KMS-11 (cell line): ENCODE results near the gene ZNF423.
A peak's percentile ranks its signal among the peaks of the same experiment; 100 is the strongest.

ENCODE experiments used
- H2AFZ ChIP-seq: fragments of 200-600 bp; sonication (generic); 2 replicates; pipeline ENCODE4 v1.6.1; 2016; ENCODE audit warnings: antibody characterized with exemption, mixed run types, low read depth
- H3K27ac ChIP-seq: fragments of 200-600 bp; sonication (generic); 2 replicates; pipeline ENCODE4 v1.6.1; 2016; ENCODE audit warnings: mild to moderate bottlenecking, mixed run types
- H3K27me3 ChIP-seq: fragments of 200-600 bp; sonication (generic); 2 replicates; pipeline ENCODE4 v1.6.1; 2017; ENCODE audit warnings: mild to moderate bottlenecking, low read depth, mixed run types, moderate library complexity; ENCODE audit not compliant: insufficient read depth
- H3K36me3 ChIP-seq: fragments of 200-600 bp; sonication (generic); 2 replicates; pipeline ENCODE4 v1.6.1; 2017; ENCODE audit warnings: mild to moderate bottlenecking, mixed run types; ENCODE audit not compliant: insufficient read depth
- H3K4me1 ChIP-seq: fragments of 200-600 bp; sonication (generic); 2 replicates; pipeline ENCODE4 v1.6.1; 2016; ENCODE audit warnings: mild to moderate bottlenecking, low read depth, mixed run types; ENCODE audit not compliant: poor library complexity, severe bottlenecking
- H3K4me2 ChIP-seq: fragments of 200-600 bp; sonication (generic); 2 replicates; pipeline ENCODE4 v1.7.0; 2016; ENCODE audit warnings: mild to moderate bottlenecking, mixed run types
- H3K4me3 ChIP-seq: fragments of 200-600 bp; sonication (generic); IDR thresholded peaks from 2 replicates; pipeline ENCODE4 v1.6.1; 2017; ENCODE audit warnings: low read depth, low read length, mixed read lengths; ENCODE audit not compliant: insufficient read depth
- H3K79me2 ChIP-seq: fragments of 200-600 bp; sonication (generic); 2 replicates; pipeline ENCODE4 v1.6.1; 2016; ENCODE audit warnings: low read depth, mixed run types; ENCODE audit not compliant: insufficient read depth
- H3K9ac ChIP-seq: fragments of 200-600 bp; sonication (generic); 2 replicates; pipeline ENCODE4 v1.6.1; 2016; ENCODE audit warnings: mild to moderate bottlenecking, mixed run types
- H4K20me1 ChIP-seq: fragments of 200-600 bp; sonication (generic); 2 replicates; pipeline ENCODE4 v1.6.1; 2016; ENCODE audit warnings: mild to moderate bottlenecking, mixed run types; ENCODE audit not compliant: insufficient read depth
- CTCF ChIP-seq: fragments of 200-600 bp; sonication (generic); conservative IDR thresholded peaks from 2 replicates; pipeline ENCODE4 v1.6.1; 2017; ENCODE audit warnings: low read depth, mild to moderate bottlenecking, antibody characterized with exemption, low read length, moderate library complexity, mixed read lengths

ZNF423 gene

GRCh38 chr16:49493836-49494235 is 362.1 kb downstream of the ZNF423 start:
- H3K4me1 ChIP-seq: no peaks in the 10 kb centered on the region
- H3K27me3 ChIP-seq: no peaks in the 10 kb centered on the region
- no peak overlapping the region for H2AFZ ChIP-seq
- H3K27ac ChIP-seq: no peak overlapping the region
- TF ChIP-seq CTCF: no peak
- H3K9ac ChIP-seq: no peak overlapping the region
- H3K36me3 ChIP-seq: no peaks in the 10 kb centered on the region
- H4K20me1 ChIP-seq: no peaks in the 10 kb centered on the region
- no peak overlapping the region for H3K4me2 ChIP-seq
- H3K79me2 ChIP-seq: no peaks in the 10 kb centered on the region
- no peak overlapping the region for H3K4me3 ChIP-seq

- H3K9ac ChIP-seq: no peak overlapping the region
- no peak overlapping the region for H3K27ac ChIP-seq
- H3K4me3 ChIP-seq: no peak overlapping the region
- H3K4me1 ChIP-seq: no peaks in the 10 kb centered on the region
- H3K4me2 ChIP-seq: no peak overlapping the region; the same call in 1 of the 2 replicates
- no peaks in the 10 kb centered on the region for H4K20me1 ChIP-seq
- no peak for TF ChIP-seq CTCF
- peak overlapping the region; percentile 84 for H2AFZ ChIP-seq
- no peaks in the 10 kb centered on the region for H3K79me2 ChIP-seq
- H3K36me3 ChIP-seq: no peaks in the 10 kb centered on the region
- H3K27me3 ChIP-seq: no peaks in the 10 kb centered on the region
These were observed 362.9 kb downstream of the ZNF423 start for GRCh38 chr16:49492896-49493626.

- H3K79me2 ChIP-seq: no peaks in the 10 kb centered on the region
- H3K4me2 ChIP-seq: peak overlapping the region; percentile 62
- no peaks in the 10 kb centered on the region for H4K20me1 ChIP-seq
- H3K36me3 ChIP-seq: no peaks in the 10 kb centered on the region
- 0 out of 2 replicates have a peak overlapping the region, but pooled peaks have one; percentile 3 for H3K27ac ChIP-seq
- no peaks in the 10 kb centered on the region for H3K4me1 ChIP-seq
- peak overlapping the region; percentile 84 for H2AFZ ChIP-seq
- no peaks in the 10 kb centered on the region for H3K27me3 ChIP-seq
- TF ChIP-seq CTCF: peak; percentile 83
- H3K9ac ChIP-seq: peak overlapping the region; percentile 56
- no peak overlapping the region for H3K4me3 ChIP-seq
These were observed 363.8 kb downstream of the ZNF423 start for GRCh38 chr16:49491771-49492761.

GRCh38 chr16:49491106-49491670 is 364.7 kb downstream of the ZNF423 start:
- Histone ChIP-seq H2AFZ (peak overlapping the region; percentile 84; the same call in 1 of the 2 replicates), H3K9ac (no peak overlapping the region)

More at GRCh38 chr16:49491106-49491670, 364.7 kb downstream of the ZNF423 start:
- TF ChIP-seq CTCF: no peak
- no peaks in the 10 kb centered on the region for H4K20me1 ChIP-seq
- no peaks in the 10 kb centered on the region for H3K27me3 ChIP-seq
- H3K4me2 ChIP-seq: peak overlapping the region; percentile 62; the same call in 1 of the 2 replicates
- no peaks in the 10 kb centered on the region for H3K4me1 ChIP-seq
- H3K36me3 ChIP-seq: no peaks in the 10 kb centered on the region
- no peak overlapping the region for H3K4me3 ChIP-seq
- no peaks in the 10 kb centered on the region for H3K79me2 ChIP-seq
- H3K27ac ChIP-seq: no peak overlapping the region
